ENCODE results near the gene ATXN2. TPM values are rescaled to one million over a fixed set of nuclear protein-coding genes. Genes with fewer than 3 reads are reported as not detected.

ATXN2 gene
- total and polyA plus RNA-seq, 3 experiments from 2014 or later = 27.7 to 44.9 (median 39.9) TPM

GRCh38 chr12:111440631-111441030 lies 158.5 kb downstream of the ATXN2 start:
- DNase-seq = no peak
- Histone ChIP-seq H3K27ac (ENCODE audit: low read depth, low read length) (no peak overlapping the region), H3K4me3 (ENCODE audit: low read length) (no peak overlapping the region), H3K4me1 (ENCODE audit: insufficient read depth, low read length) (peaks cover 91% of the 10 kb centered on the region), H3K36me3 (ENCODE audit: insufficient read depth, low read length) (no peaks in the 10 kb centered on the region), H3K9me3 (ENCODE audit: low read length) (no peaks in the 10 kb centered on the region), H3K27me3 (ENCODE audit: insufficient read depth, low read length, poor library complexity, severe bottlenecking) (no peaks in the 10 kb centered on the region)
- peak overlapping the region in 2 of 7 donors; percentile 14 to 16 for H3K4me3 Mint-ChIP-seq
- peaks cover 0 to 4% of the 10 kb centered on the region in 2 donors for H3K27me3 Mint-ChIP-seq
- ChIA-PET POLR2A (no interaction called here), CTCF (interaction anchor here (2.7 to 31.7 kb wide), 3 partner anchors 8 to 38 kb away, joined by 7 to 1032 read pairs (median 218); partner anchors contain the start of gene SH2B3)
- H3K36me3 Mint-ChIP-seq = peaks cover 4 to 20% (median 7%) of the 10 kb centered on the region in 3 donors
- H3K27ac Mint-ChIP-seq = peak overlapping the region; percentile 62 to 100 (median 86)
- H3K9me3 Mint-ChIP-seq = no peaks in the 10 kb centered on the region
- peaks cover 87 to 98% (median 90%) of the 10 kb centered on the region in 3 donors for H3K4me1 Mint-ChIP-seq

GRCh38 chr12:111440152-111440551 lies 159.0 kb downstream of the ATXN2 start:
- Mint-ChIP-seq H3K9me3 (no peaks in the 10 kb centered on the region), H3K27me3 (peaks cover 0 to 5% of the 10 kb centered on the region in 2 donors), H3K27ac (peak overlapping the region; percentile 62 to 100 (median 84)), H3K4me1 (peaks cover 87 to 98% (median 90%) of the 10 kb centered on the region in 3 donors), H3K4me3 (peak overlapping the region in 5 of 7 donors; percentile 13 to 46 (median 16)), H3K36me3 (peaks cover 4 to 20% (median 7%) of the 10 kb centered on the region in 3 donors)
- H3K27ac ChIP-seq (ENCODE audit: low read depth, low read length) = no peak overlapping the region
- H3K4me3 ChIP-seq (ENCODE audit: low read length) = no peak overlapping the region
- POLR2A ChIA-PET = no interaction called here
- CTCF ChIA-PET = interaction anchor here (2.7 to 31.7 kb wide), 3 partner anchors 9 to 37 kb away, joined by 7 to 1032 read pairs (median 218); partner anchors contain the start of gene SH2B3
- H3K4me1 ChIP-seq (ENCODE audit: insufficient read depth, low read length) = peaks cover 91% of the 10 kb centered on the region
- H3K27me3 ChIP-seq (ENCODE audit: insufficient read depth, low read length, poor library complexity, severe bottlenecking) = no peaks in the 10 kb centered on the region
- H3K9me3 ChIP-seq (ENCODE audit: low read length) = no peaks in the 10 kb centered on the region
- H3K36me3 ChIP-seq (ENCODE audit: insufficient read depth, low read length) = no peaks in the 10 kb centered on the region
- no peak for DNase-seq

- no peak for DNase-seq
- H3K27me3 ChIP-seq (ENCODE audit: insufficient read depth, low read length, poor library complexity, severe bottlenecking) = no peaks in the 10 kb centered on the region
- ChIA-PET CTCF (interaction anchor here (2.7 to 31.7 kb wide), 3 partner anchors 9 to 37 kb away, joined by 7 to 1032 read pairs (median 218); partner anchors contain the start of gene SH2B3), POLR2A (no interaction called here)
- Mint-ChIP-seq H3K4me3 (peak overlapping the region in 3 of 7 donors; percentile 13 to 46 (median 40)), H3K36me3 (peaks cover 4 to 17% (median 7%) of the 10 kb centered on the region in 3 donors), H3K9me3 (no peaks in the 10 kb centered on the region), H3K27me3 (peaks cover 0 to 5% of the 10 kb centered on the region in 2 donors), H3K4me1 (peaks cover 87 to 98% (median 90%) of the 10 kb centered on the region in 3 donors), H3K27ac (peak overlapping the region; percentile 62 to 100 (median 84))
- no peak overlapping the region for H3K4me3 ChIP-seq (ENCODE audit: low read length)
- H3K27ac ChIP-seq (ENCODE audit: low read depth, low read length) = no peak overlapping the region
- peaks cover 91% of the 10 kb centered on the region for H3K4me1 ChIP-seq (ENCODE audit: insufficient read depth, low read length)
- no peaks in the 10 kb centered on the region for H3K36me3 ChIP-seq (ENCODE audit: insufficient read depth, low read length)
- no peaks in the 10 kb centered on the region for H3K9me3 ChIP-seq (ENCODE audit: low read length)
These were observed 159.4 kb downstream of the ATXN2 start for GRCh38 chr12:111439657-111440151.

GRCh38 chr12:111438481-111438880 lies 160.6 kb downstream of the ATXN2 start:
- peaks cover 87 to 98% (median 89%) of the 10 kb centered on the region in 3 donors for H3K4me1 Mint-ChIP-seq
- peak; percentile 52 to 84 (median 73) for DNase-seq
- no peaks in the 10 kb centered on the region for H3K9me3 Mint-ChIP-seq
- H3K4me3 ChIP-seq (ENCODE audit: low read length) = no peak overlapping the region
- H3K27ac Mint-ChIP-seq = peak overlapping the region; percentile 98 to 100 (median 100)
- H3K9me3 ChIP-seq (ENCODE audit: low read length) = no peaks in the 10 kb centered on the region
- no peaks in the 10 kb centered on the region for H3K27me3 ChIP-seq (ENCODE audit: insufficient read depth, low read length, poor library complexity, severe bottlenecking)
- H3K36me3 Mint-ChIP-seq = peaks cover 4 to 17% (median 7%) of the 10 kb centered on the region in 3 donors
- no peaks in the 10 kb centered on the region for H3K36me3 ChIP-seq (ENCODE audit: insufficient read depth, low read length)
- H3K4me3 Mint-ChIP-seq = peak overlapping the region; percentile 58 to 82 (median 67)
- peaks cover 91% of the 10 kb centered on the region for H3K4me1 ChIP-seq (ENCODE audit: insufficient read depth, low read length)
- peaks cover 0 to 5% of the 10 kb centered on the region in 2 donors for H3K27me3 Mint-ChIP-seq
- POLR2A ChIA-PET = no interaction called here
- CTCF ChIA-PET = interaction anchor here (2.7 to 31.7 kb wide), 3 partner anchors 8 to 35 kb away, joined by 7 to 1032 read pairs (median 218); partner anchors contain the start of gene SH2B3
- H3K27ac ChIP-seq (ENCODE audit: low read depth, low read length) = peak overlapping the region; percentile 46

GRCh38 chr12:111437816-111438454 lies 161.2 kb downstream of the ATXN2 start:
- peaks cover 4 to 13% (median 6%) of the 10 kb centered on the region in 3 donors for H3K36me3 Mint-ChIP-seq
- H3K4me1 Mint-ChIP-seq = peaks cover 86 to 98% (median 89%) of the 10 kb centered on the region in 3 donors
- peak overlapping the region in 6 of 7 donors; percentile 37 to 82 (median 66) for H3K4me3 Mint-ChIP-seq
- Histone ChIP-seq H3K4me3 (ENCODE audit: low read length) (no peak overlapping the region), H3K4me1 (ENCODE audit: insufficient read depth, low read length) (peaks cover 91% of the 10 kb centered on the region), H3K9me3 (ENCODE audit: low read length) (no peaks in the 10 kb centered on the region), H3K36me3 (ENCODE audit: insufficient read depth, low read length) (no peaks in the 10 kb centered on the region), H3K27ac (ENCODE audit: low read depth, low read length) (peak overlapping the region; percentile 46), H3K27me3 (ENCODE audit: insufficient read depth, low read length, poor library complexity, severe bottlenecking) (no peaks in the 10 kb centered on the region)
- peaks cover 0 to 5% of the 10 kb centered on the region in 2 donors for H3K27me3 Mint-ChIP-seq
- H3K27ac Mint-ChIP-seq = peak overlapping the region; percentile 99 to 100 (median 100)
- ChIA-PET POLR2A (interaction anchor here (1.2 kb wide), 1 partner anchor 15 kb away, joined by 3 read pairs; no protein-coding TSS in a partner anchor), CTCF (interaction anchor here (0.6 to 31.7 kb wide), 4 partner anchors 11 to 92 kb away, joined by 3 to 1032 read pairs (median 110); partner anchors contain the start of gene SH2B3)
- no peaks in the 10 kb centered on the region for H3K9me3 Mint-ChIP-seq
- DNase-seq = no peak

GRCh38 chr12:111436811-111437210 lies 162.3 kb downstream of the ATXN2 start:
- Histone ChIP-seq H3K4me1 (ENCODE audit: insufficient read depth, low read length) (peaks cover 91% of the 10 kb centered on the region), H3K36me3 (ENCODE audit: insufficient read depth, low read length) (no peaks in the 10 kb centered on the region), H3K27ac (ENCODE audit: low read depth, low read length) (peak overlapping the region; percentile 24), H3K4me3 (ENCODE audit: low read length) (no peak overlapping the region), H3K9me3 (ENCODE audit: low read length) (no peaks in the 10 kb centered on the region), H3K27me3 (ENCODE audit: insufficient read depth, low read length, poor library complexity, severe bottlenecking) (no peaks in the 10 kb centered on the region)
- H3K36me3 Mint-ChIP-seq = peaks cover 4 to 11% (median 6%) of the 10 kb centered on the region in 3 donors
- ChIA-PET CTCF (interaction anchor here (1.5 to 31.7 kb wide), 3 partner anchors 12 to 34 kb away, joined by 3 to 1032 read pairs (median 218); partner anchors contain the start of gene SH2B3), POLR2A (no interaction called here)
- DNase-seq = no peak
- peaks cover 0 to 5% of the 10 kb centered on the region in 2 donors for H3K27me3 Mint-ChIP-seq
- peak overlapping the region; percentile 99 to 100 (median 100) for H3K27ac Mint-ChIP-seq
- peaks cover 85 to 98% (median 92%) of the 10 kb centered on the region in 3 donors for H3K4me1 Mint-ChIP-seq
- peak overlapping the region in 6 of 7 donors; percentile 50 to 90 (median 71) for H3K4me3 Mint-ChIP-seq
- H3K9me3 Mint-ChIP-seq = no peaks in the 10 kb centered on the region

GRCh38 chr12:111436266-111436665 lies 162.8 kb downstream of the ATXN2 start:
- H3K27ac ChIP-seq (ENCODE audit: low read depth, low read length) = peak overlapping the region; percentile 6
- H3K4me3 ChIP-seq (ENCODE audit: low read length) = no peak overlapping the region
- Mint-ChIP-seq H3K27me3 (peaks cover 0 to 5% of the 10 kb centered on the region in 2 donors), H3K4me3 (peak overlapping the region; percentile 50 to 90 (median 75)), H3K36me3 (peaks cover 4 to 11% (median 6%) of the 10 kb centered on the region in 3 donors), H3K4me1 (peaks cover 86 to 98% (median 92%) of the 10 kb centered on the region in 3 donors), H3K27ac (peak overlapping the region; percentile 99 to 100 (median 100)), H3K9me3 (no peaks in the 10 kb centered on the region)
- DNase-seq = no peak
- peaks cover 96% of the 10 kb centered on the region for H3K4me1 ChIP-seq (ENCODE audit: insufficient read depth, low read length)
- POLR2A ChIA-PET = interaction anchor here (1.2 to 2.1 kb wide), 3 partner anchors 8 to 33 kb away, joined by 4 to 41 read pairs (median 15); no protein-coding TSS in a partner anchor
- no peaks in the 10 kb centered on the region for H3K36me3 ChIP-seq (ENCODE audit: insufficient read depth, low read length)
- CTCF ChIA-PET = interaction anchor here (12.7 to 31.7 kb wide), 2 partner anchors 13 to 33 kb away, joined by 218 to 1032 read pairs; partner anchors contain the start of gene SH2B3
- H3K9me3 ChIP-seq (ENCODE audit: low read length) = no peaks in the 10 kb centered on the region
- H3K27me3 ChIP-seq (ENCODE audit: insufficient read depth, low read length, poor library complexity, severe bottlenecking) = no peaks in the 10 kb centered on the region

All from CD8-positive, alpha-beta memory T cell (primary cell).